Small intestine (tissue), 16 donors: ENCODE results near the gene MAP4K4. TPM values are rescaled to one million over a fixed set of nuclear protein-coding genes. Genes with fewer than 3 reads are reported as not detected.
A peak's percentile ranks its signal among the peaks of the same experiment; 100 is the strongest.

Experiments
- DNase-seq, 2 donors: peaks; one replicate each; pipeline versions ENCODE4 v3.0.0 to v3.0.0-alpha.2; 2013
- FAIRE-seq: peaks from 2 replicates; lab custom pipeline; 2012; peaks lifted over from hg19 to GRCh38; lab: Jason Lieb, UNC
- H3K27ac ChIP-seq, 3 donors: one replicate each; pipeline ENCODE4 v1.5.1; 2013; ENCODE audit warnings: low read length in 2 of 3, mild to moderate bottlenecking in 2 of 3, control low read depth in 1 of 3, inconsistent platforms in 1 of 3, low read depth in 1 of 3, moderate library complexity in 1 of 3
- H3K27me3 ChIP-seq, 3 donors: one replicate each; pipeline ENCODE4 v1.6.1; 2013; ENCODE audit warnings: low read length in 3 of 3, inconsistent platforms in 1 of 3; ENCODE audit not compliant: control insufficient read depth in 3 of 3, insufficient read depth in 3 of 3
- H3K36me3 ChIP-seq, 3 donors: one replicate each; pipeline ENCODE4 v1.6.1; 2013; ENCODE audit warnings: low read length in 3 of 3, inconsistent platforms in 1 of 3, low read depth in 1 of 3, mild to moderate bottlenecking in 1 of 3, moderate library complexity in 1 of 3; ENCODE audit not compliant: control insufficient read depth in 3 of 3, insufficient read depth in 2 of 3
- H3K4me1 ChIP-seq, 3 donors: one replicate each; pipeline ENCODE4 v1.6.1; 2013; ENCODE audit warnings: low read length in 2 of 3, inconsistent platforms in 1 of 3, low read depth in 1 of 3, mild to moderate bottlenecking in 1 of 3, moderate library complexity in 1 of 3; ENCODE audit not compliant: control insufficient read depth in 3 of 3, insufficient read depth in 2 of 3
- H3K4me3 ChIP-seq, 3 donors: one replicate each; pipeline ENCODE4 v1.5.1; 2013; ENCODE audit warnings: low read length in 3 of 3, control low read depth in 1 of 3, inconsistent platforms in 1 of 3, low read depth in 1 of 3, mild to moderate bottlenecking in 1 of 3, moderate library complexity in 1 of 3
- H3K9me3 ChIP-seq, 2 donors: one replicate each; pipeline ENCODE4 v1.6.1; 2013; ENCODE audit warnings: low read depth in 1 of 2, low read length in 1 of 2; ENCODE audit not compliant: control insufficient read depth in 2 of 2, insufficient read depth in 1 of 2
- WGBS, 3 donors: extraction: QIAGEN DNeasy Blood & Tissue Kit; methylation state at CpG; one replicate each; pipeline ENCODE4 v1.1.7; 2013; 5-methylcytosine and 5-hydroxymethylcytosine counted together
- long read RNA-seq, 10 donors: transcript quantifications; one replicate each; lab custom pipeline, GENCODE V29; 2026
- polyA plus RNA-seq, 4 donors: library from polyadenylated mRNA; stranded (reverse) in 3 of 4; unstranded in 1 of 4; fragments of 200-250 nt in 3 of 4; fragments of 120-200 nt in 1 of 4; gene quantifications; one replicate each; pipeline versions ENCODE4 v1.2.1 to v1.2.3, GENCODE V29; 2013
- donor health status: healthy with polysubstance abuse.
- donor health status: control.
- donor health status: control.
- donor health status: Bipolar disorder and iron deficiency.
- donor health status: healthy.

MAP4K4 gene
- 10 to 100 TPM in 2 of 4 donors, 1 to 10 TPM in 2; 8.5 to 26.5 (median 13.8) TPM for polyA plus RNA-seq
- long read RNA-seq, donor 1, result 0 reads
- long read RNA-seq, donor 2, result 0 reads
- long read RNA-seq, donor 3, partial matches to known transcripts, result 25 of 25 reads
- long read RNA-seq, donor 3, other reads (novel, unspliced or antisense), result 0 of 25 reads
- long read RNA-seq, donor 4, result 0 reads
- long read RNA-seq, donor 5, result 0 reads
- long read RNA-seq, donor 6, result 0 reads
- long read RNA-seq, donor 7, result 0 reads
- long read RNA-seq, donor 8, partial matches to known transcripts, result 7 of 7 reads
- long read RNA-seq, donor 8, other reads (novel, unspliced or antisense), result 0 of 7 reads
- long read RNA-seq, donor 9, result 0 reads
- long read RNA-seq, donor 10, partial matches to known transcripts, result 82 of 82 reads
- long read RNA-seq, donor 10, other reads (novel, unspliced or antisense), result 0 of 82 reads

DNA sequence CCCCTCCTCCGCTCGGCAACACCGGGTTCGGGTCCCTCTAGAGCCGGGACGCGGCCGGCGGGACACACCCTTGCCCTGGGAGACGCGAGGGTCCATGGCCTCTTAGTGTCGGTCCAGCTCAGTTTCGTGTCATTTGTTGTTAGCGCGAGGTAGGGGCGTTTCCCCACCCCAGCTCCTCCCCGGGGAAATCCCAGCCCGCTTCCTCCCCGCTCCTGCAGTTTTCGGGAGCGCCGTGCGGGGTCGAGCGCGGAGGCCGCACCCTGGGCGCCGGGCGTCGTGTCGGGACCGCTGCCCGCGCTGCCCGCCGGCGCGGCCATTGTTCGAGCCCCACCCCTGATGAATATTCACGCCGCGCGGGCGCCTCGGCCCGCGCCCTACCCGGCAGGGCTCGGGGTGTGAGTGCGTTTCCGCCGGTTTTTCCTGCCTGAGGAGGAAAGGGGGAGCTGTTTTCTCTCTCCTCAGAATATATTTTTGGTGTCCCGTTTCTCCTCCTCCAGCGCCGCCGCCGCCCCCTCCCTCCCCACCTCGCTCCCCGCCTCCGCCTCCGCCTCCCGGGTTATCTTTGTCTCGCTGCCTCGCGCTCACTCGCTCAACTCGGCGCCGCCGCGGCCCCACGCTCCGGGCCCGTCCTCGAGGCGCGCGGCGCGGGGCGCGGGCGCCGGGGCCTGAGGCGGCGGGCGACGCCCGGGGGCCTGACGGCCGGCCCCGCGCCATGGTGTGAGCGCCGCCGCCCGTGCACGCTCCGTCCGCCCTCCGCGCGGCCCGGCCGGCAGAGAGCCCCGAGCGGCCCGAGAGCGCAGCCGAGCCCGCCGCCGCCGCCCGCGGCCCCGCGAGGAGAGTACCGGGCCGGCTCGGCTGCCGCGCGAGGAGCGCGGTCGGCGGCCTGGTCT is at the start of gene MAP4K4:
MAP4K4 (plus strand) TSS at position 584 of the 890 bp plus-strand sequence. CDS start 374 bp downstream, outside the sequence.
- Histone ChIP-seq H3K27me3 (no peaks in the 10 kb centered on the region), H3K4me3 (peak within 1 kb of the TSS; percentile 65 to 87 (median 83)), H3K27ac (peak within 1 kb of the TSS; percentile 63 to 88 (median 65)), H3K9me3 (peaks cover 0 to 4% of the 10 kb centered on the region in 2 donors), H3K4me1 (peaks cover 0 to 14% (median 12%) of the 10 kb centered on the region in 3 donors), H3K36me3 (no peaks in the 10 kb centered on the region)
- WGBS, 3 donors, result 0 to 1% (median 0%) methylated on average over 89 to 126 of the region's 129 CpGs
- DNase-seq (peak; percentile 62 to 85), FAIRE-seq (no peak)

DNA sequence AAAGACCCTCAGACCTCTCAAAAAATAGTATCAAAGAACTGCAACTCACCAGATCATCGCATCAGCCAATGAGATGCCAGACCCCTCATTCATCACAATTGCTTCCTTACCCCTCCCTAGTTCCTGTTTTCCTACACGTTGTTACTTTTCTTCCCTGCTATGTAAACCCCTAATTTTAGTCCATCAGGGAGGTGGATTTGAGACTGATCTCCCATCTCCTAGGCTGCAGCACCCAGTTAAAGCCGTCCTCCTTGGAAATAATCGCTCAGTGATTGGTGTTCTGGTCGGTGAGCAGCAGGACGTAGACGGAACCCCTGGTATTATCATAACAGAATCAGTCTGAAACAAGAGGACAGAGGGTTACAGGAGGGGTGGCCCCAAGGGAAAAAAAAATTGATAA is 44.0 kb upstream of the MAP4K4 start:
- no peak overlapping the region for H3K4me3 ChIP-seq
- FAIRE-seq, result no peak
- H3K27ac ChIP-seq, result no peak overlapping the region
- no peaks in the 10 kb centered on the region for H3K9me3 ChIP-seq
- no peaks in the 10 kb centered on the region for H3K36me3 ChIP-seq
- WGBS, 3 donors, result 78 to 84% (median 83%) methylated on average over 7 of the region's 7 CpGs
- no peaks in the 10 kb centered on the region for H3K27me3 ChIP-seq
- H3K4me1 ChIP-seq, result no peaks in the 10 kb centered on the region
- DNase-seq, result no peak

DNA sequence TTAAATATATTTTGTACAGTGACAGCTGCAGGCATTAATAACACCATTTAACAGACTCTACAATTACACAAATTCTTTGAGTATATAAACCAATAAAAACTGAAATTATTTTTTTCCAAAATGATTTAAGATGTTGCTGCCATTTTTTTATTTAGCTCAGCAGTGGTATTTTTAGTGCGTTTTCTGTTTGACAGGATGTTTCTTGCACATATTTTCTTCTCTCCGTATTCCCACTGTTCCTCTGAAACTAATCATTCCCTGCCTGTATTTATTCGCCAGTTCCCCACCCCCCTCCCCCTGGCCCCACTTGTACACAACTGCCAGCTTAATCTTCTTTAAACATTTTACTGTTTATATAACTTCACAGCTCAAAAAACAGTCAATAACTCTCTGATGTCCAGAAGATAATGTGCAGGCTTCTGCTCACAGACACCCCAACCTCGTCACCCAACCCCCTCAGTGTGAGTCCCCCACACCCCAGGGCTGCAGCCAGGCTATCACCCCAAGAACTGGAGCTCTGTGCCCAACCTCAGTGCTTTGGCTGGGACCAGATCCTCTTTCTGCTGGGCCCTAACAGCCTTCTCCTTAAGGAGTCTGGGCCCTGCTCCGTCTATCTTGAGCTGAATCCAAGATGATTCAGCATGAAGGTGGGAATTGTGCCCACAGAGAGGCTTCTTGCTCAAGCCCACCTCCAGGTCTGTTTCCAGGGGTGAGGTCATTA is 41.6 kb upstream of the MAP4K4 start:
- no peaks in the 10 kb centered on the region for H3K27me3 ChIP-seq
- no peak for FAIRE-seq
- DNase-seq, result no peak
- no peaks in the 10 kb centered on the region for H3K4me1 ChIP-seq
- H3K36me3 ChIP-seq, result no peaks in the 10 kb centered on the region
- H3K9me3 ChIP-seq, result no peaks in the 10 kb centered on the region
- no peak overlapping the region for H3K4me3 ChIP-seq
- WGBS, 3 donors, result 67 to 79% (median 79%) methylated on average over 5 of the region's 5 CpGs
- no peak overlapping the region for H3K27ac ChIP-seq

DNA sequence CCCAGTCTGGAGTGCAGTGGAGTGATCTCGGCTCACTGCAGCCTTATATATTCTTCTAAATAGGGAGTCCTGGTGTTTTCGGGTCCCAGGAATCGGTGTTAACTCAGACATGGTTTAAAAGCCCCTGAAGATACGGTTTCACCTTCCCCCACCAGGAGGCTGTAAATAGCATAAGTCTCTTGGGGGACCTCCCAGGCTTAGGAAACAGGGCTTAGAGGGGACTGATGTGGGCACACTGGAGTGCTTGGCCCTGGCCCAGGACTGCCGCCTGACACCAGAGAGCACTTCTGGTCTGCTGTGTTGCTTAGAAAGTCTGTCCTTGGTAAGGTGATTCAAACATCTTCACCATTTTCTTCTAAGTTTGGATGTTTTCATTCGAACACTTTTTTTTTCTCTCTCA is 39.7 kb upstream of the MAP4K4 start:
- H3K27me3 ChIP-seq, result no peaks in the 10 kb centered on the region
- H3K4me1 ChIP-seq, result no peaks in the 10 kb centered on the region
- WGBS, 3 donors, result 94 to 95% (median 95%) methylated on average over 6 of the region's 6 CpGs
- H3K4me3 ChIP-seq, result no peak overlapping the region
- no peak overlapping the region for H3K27ac ChIP-seq
- no peak for FAIRE-seq
- H3K9me3 ChIP-seq, result no peaks in the 10 kb centered on the region
- no peaks in the 10 kb centered on the region for H3K36me3 ChIP-seq
- DNase-seq, result no peak

DNA sequence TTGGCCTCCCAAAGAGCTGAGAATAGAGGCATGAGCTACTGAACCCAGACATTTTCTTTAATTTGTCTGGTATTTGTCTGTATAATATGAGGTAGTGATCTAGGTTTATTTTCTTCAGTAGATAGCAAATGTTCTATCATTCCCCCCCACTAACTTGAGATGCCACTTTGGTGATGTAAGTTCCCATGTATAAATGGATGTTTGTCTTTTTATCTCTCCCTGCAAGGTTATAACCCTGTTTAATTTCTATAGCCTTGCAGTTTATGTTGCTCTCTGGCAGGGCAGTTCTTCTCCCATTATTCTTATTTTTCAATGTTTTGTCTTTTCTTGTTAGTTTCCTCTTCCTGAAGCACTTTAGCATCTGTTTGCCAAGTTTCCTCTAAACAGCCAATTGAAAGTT is 39.1 kb upstream of the MAP4K4 start:
- no peak for FAIRE-seq
- H3K4me3 ChIP-seq, result no peak overlapping the region
- H3K9me3 ChIP-seq, result no peaks in the 10 kb centered on the region
- no peaks in the 10 kb centered on the region for H3K4me1 ChIP-seq
- no peaks in the 10 kb centered on the region for H3K36me3 ChIP-seq
- no peaks in the 10 kb centered on the region for H3K27me3 ChIP-seq
- no peak for DNase-seq
- H3K27ac ChIP-seq, result no peak overlapping the region

DNA sequence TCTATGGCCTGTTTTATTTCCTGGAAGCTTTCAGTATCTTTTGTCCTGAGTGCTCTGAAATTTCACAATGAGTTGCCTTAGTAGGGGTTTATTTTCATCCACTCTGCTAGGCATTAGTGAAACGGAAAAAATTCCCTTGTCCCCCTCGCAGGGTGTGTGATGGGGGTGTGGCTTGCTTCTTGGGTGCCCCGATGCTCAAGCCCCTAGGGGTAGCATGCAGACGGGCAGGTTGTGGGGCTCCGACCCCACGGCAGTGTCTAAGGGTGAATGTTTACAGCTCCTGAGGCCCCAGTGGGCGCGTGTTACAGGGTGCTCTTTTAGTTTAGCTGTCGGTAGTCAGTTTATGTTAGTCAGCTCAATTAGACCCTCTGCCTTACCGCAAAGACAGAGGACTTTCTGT is 32.2 kb upstream of the MAP4K4 start:
- DNase-seq (no peak), FAIRE-seq (no peak)
- no peaks in the 10 kb centered on the region for H3K36me3 ChIP-seq
- WGBS, 3 donors, result 87 to 90% (median 87%) methylated on average over 10 of the region's 10 CpGs
- H3K4me3 ChIP-seq, result no peak overlapping the region
- no peak overlapping the region for H3K27ac ChIP-seq
- no peaks in the 10 kb centered on the region for H3K4me1 ChIP-seq
- H3K9me3 ChIP-seq, result no peaks in the 10 kb centered on the region
- H3K27me3 ChIP-seq, result no peaks in the 10 kb centered on the region

DNA sequence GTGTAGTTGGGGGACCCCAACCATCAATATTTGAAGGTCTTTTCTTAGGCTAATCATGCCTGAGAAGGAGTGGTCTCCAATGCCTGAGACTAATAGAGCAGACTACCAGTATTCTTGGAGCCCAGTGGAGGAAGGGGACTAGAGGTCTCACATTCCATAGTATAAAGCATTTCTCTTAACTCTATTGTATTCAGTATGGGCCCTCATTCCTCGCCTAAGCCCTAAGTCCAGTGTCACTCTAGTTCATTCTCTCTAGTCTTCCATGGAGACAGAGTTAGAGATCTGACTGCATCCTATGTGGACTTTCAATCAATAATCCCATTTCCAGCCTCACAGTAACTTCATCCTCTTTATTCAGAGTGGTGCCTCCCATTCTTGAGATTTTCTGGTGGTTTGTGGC is 29.7 kb upstream of the MAP4K4 start:
- 68 to 100% (median 85%) methylated on average over 1 of the region's 1 CpG for WGBS, 3 donors
- no peaks in the 10 kb centered on the region for H3K36me3 ChIP-seq
- no peak overlapping the region for H3K4me3 ChIP-seq
- H3K27ac ChIP-seq, result no peak overlapping the region
- no peaks in the 10 kb centered on the region for H3K27me3 ChIP-seq
- H3K4me1 ChIP-seq, result no peaks in the 10 kb centered on the region
- FAIRE-seq (no peak), DNase-seq (no peak)
- no peaks in the 10 kb centered on the region for H3K9me3 ChIP-seq

DNA sequence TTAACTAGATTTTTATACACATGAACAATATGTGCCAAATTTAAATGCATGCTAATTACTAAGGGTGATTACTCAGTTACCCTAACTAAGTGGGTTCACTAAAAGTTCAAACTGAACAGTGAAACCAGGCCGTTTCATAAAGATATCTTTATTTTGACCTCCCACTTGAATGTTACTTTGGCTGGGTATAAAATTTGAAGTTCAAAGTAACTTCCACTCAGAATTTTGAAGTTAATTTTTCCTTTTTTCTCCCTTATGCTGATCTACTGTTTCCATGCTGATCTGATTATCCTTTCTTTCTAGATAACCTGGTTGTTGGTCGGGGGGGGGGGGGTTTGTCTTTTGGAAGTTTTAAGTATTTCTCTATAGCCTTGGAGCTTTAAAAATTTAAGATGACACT is 25.5 kb upstream of the MAP4K4 start:
- DNase-seq, result no peak
- Histone ChIP-seq H3K27me3 (no peaks in the 10 kb centered on the region), H3K4me1 (no peaks in the 10 kb centered on the region), H3K4me3 (no peak overlapping the region), H3K36me3 (no peaks in the 10 kb centered on the region), H3K9me3 (no peaks in the 10 kb centered on the region), H3K27ac (no peak overlapping the region)
- no peak for FAIRE-seq
- 50 to 53% (median 52%) methylated on average over 2 of the region's 2 CpGs for WGBS, 3 donors
